Transverse colon (tissue), 3 donors: ENCODE data around the gene GTF2H4.

Experiments used
- CTCF ChIP-seq, 5 experiments: fragments of 200-600 bp in 3 of 5; fragments of 450-650 bp in 2 of 5; sonication (generic) in 3 of 5; IDR thresholded peaks; 1 replicate in 2 of 5; 2 replicates in 3 of 5; pipeline ENCODE4 v1.5.1; 2016 to 2017; ENCODE audit warnings: antibody characterized with exemption in 5 of 5, inconsistent platforms in 3 of 5, mild to moderate bottlenecking in 2 of 5, moderate library complexity in 1 of 5
- EP300 ChIP-seq: sonication (generic); formaldehyde crosslinking; IDR thresholded peaks from one replicate; pipeline ENCODE4 v1.6.1; 2017; ENCODE audit warnings: antibody characterized with exemption, low read depth
- POLR2A ChIP-seq: fragments of 450-650 bp; IDR thresholded peaks from one replicate; pipeline ENCODE4 v1.6.1; 2016; ENCODE audit warnings: antibody characterized with exemption, mild to moderate bottlenecking, moderate library complexity

- no peak for TF ChIP-seq EP300
- TF ChIP-seq CTCF (IDR thresholded peaks at IDR 0.05), result no peak
- no peak for TF ChIP-seq POLR2A
Measured at GRCh38 chr6:30900863-30901417, 7.1 kb upstream of the GTF2H4 start.
